Thymus (tissue), 11 donors: ENCODE measurements around the gene CGB7. TPM values are rescaled to one million over a fixed set of nuclear protein-coding genes. Genes with fewer than 3 reads are reported as not detected.
"Not testable (repeated sequence)": the region's sequence is repeated elsewhere in the genome, so short reads cannot be mapped to it uniquely, and the experiment has no call there.

Experiments used
- DNase-seq, 9 donors: peaks; one replicate each; pipeline ENCODE4 v3.0.0-alpha.2; 2013; ENCODE audit warnings: low spot score in 9 of 9, low read depth in 6 of 9, missing footprints in 1 of 9
- H3K27ac ChIP-seq, 2 donors: one replicate each; pipeline ENCODE4 v1.5.1; 2013; ENCODE audit warnings: control low read depth in 1 of 2, low read depth in 1 of 2, low read length in 1 of 2, mild to moderate bottlenecking in 1 of 2, moderate library complexity in 1 of 2
- H3K27me3 ChIP-seq, 2 donors: one replicate each; pipeline ENCODE4 v1.5.1; 2013; ENCODE audit warnings: low read length in 1 of 2; ENCODE audit not compliant: control insufficient read depth in 2 of 2, insufficient read depth in 1 of 2
- H3K36me3 ChIP-seq, 2 donors: one replicate each; pipeline ENCODE4 v1.5.1; 2013; ENCODE audit warnings: low read length in 1 of 2, mild to moderate bottlenecking in 1 of 2, moderate library complexity in 1 of 2; ENCODE audit not compliant: control insufficient read depth in 2 of 2, insufficient read depth in 2 of 2
- H3K4me1 ChIP-seq, 2 donors: one replicate each; pipeline ENCODE4 v1.5.1; 2013; ENCODE audit warnings: low read length in 2 of 2; ENCODE audit not compliant: control insufficient read depth in 2 of 2, insufficient read depth in 2 of 2
- H3K4me3 ChIP-seq, 2 donors: one replicate each; pipeline ENCODE4 v1.5.1; 2013; ENCODE audit warnings: low read length in 2 of 2, control low read depth in 1 of 2, mild to moderate bottlenecking in 1 of 2
- H3K9me3 ChIP-seq, 2 donors: one replicate each; pipeline ENCODE4 v1.5.1; 2013; ENCODE audit warnings: low read length in 1 of 2, mild to moderate bottlenecking in 1 of 2; ENCODE audit not compliant: control insufficient read depth in 2 of 2, insufficient read depth in 1 of 2
- WGBS: extraction: QIAGEN DNeasy Blood & Tissue Kit; methylation state at CpG from one replicate; pipeline ENCODE4 v1.1.7; 2013; 5-methylcytosine and 5-hydroxymethylcytosine counted together
- polyA plus RNA-seq: library from polyadenylated mRNA; stranded (reverse); fragments of 200-250 nt; gene quantifications from one replicate; pipeline ENCODE4 v1.2.3, GENCODE V29; 2013
- total RNA-seq: library from RNA; stranded (reverse); fragments of 120-200 nt; gene quantifications from one replicate; pipeline ENCODE4 v1.2.4, GENCODE V29; 2013
- donor health status: healthy.

CGB7 gene
- total and polyA plus RNA-seq, 2 donors: 0.33 to 6.7 TPM

- not testable (repeated sequence) for H3K4me3 ChIP-seq, H3K4me1 ChIP-seq, DNase-seq, H3K36me3 ChIP-seq, H3K9me3 ChIP-seq, H3K27me3 ChIP-seq, H3K27ac ChIP-seq
- 64% methylated on average over 18 of the region's 18 CpGs for WGBS
Measured at GRCh38 chr19:49036815-49037214, 20.7 kb downstream of the CGB7 start, which contains the start of gene CGB1. TSS of gene CGB1 (minus strand) at chr19:49036895. CDS start at chr19:49036711, 184 bp downstream.

DNA sequence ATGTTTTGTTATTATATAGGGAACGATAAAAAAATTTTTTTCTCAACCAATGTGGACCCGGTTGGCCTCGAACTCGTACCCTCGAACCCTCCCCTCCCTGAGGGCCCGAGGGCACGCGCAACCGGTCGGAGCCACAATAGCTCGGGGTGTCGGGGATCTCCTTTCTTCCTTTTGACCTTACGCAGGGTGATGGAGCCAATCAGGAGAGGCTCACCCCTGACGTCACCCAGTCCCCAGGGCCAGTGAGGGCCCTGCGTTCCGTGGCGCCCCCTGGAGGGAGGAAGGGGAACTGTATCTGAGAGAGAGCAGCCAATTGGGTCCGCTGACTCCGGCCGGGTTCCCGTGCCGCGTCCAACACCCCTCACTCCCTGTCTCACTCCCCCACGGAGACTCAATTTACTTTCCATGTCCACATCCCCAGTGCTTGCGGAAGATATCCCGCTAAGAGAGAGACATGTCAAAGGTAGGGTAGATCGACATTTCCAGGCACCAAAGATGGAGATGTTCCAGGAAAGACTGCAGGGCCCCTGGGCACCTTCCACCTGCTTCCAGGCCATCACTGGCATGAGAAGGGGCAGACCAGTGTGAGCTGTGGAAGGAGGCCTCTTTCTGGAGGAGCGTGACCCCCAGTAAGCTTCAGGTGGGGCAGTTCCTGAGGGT lies 25.8 kb downstream of the CGB7 start, which contains the start of gene CGB2:
Gene CGB2 (plus strand): TSS at position 249 of the 660 bp plus-strand sequence. CDS start 206 bp downstream, at position 455.
- not testable (repeated sequence) for H3K27me3 ChIP-seq, DNase-seq, H3K27ac ChIP-seq, H3K9me3 ChIP-seq, H3K4me1 ChIP-seq, H3K4me3 ChIP-seq, H3K36me3 ChIP-seq
- 39% methylated on average over 28 of the region's 28 CpGs for WGBS

DNA sequence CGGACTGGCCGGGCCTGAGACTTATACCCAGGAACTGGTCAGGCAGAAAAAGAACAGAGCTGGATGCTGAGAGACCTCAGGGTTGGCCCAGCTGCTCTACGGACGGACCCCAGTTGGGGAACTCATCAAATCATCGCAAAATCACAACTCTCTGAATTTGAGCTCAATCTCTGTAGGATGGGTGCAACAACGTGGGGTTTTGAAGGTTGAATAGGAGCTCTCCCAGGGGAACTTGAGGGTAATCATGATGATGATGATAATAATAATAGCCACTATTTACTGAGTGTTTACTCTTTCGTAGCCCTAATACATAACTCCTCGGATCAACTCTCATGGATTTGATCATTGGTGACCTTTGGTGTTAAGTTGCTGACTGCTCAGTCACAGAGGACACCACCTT lies 27.2 kb downstream of the CGB7 start:
- DNase-seq, H3K36me3 ChIP-seq, H3K9me3 ChIP-seq, H3K27me3 ChIP-seq, H3K4me3 ChIP-seq, H3K27ac ChIP-seq, H3K4me1 ChIP-seq: not testable (repeated sequence)
- WGBS: 95% methylated on average over 5 of the region's 8 CpGs

DNA sequence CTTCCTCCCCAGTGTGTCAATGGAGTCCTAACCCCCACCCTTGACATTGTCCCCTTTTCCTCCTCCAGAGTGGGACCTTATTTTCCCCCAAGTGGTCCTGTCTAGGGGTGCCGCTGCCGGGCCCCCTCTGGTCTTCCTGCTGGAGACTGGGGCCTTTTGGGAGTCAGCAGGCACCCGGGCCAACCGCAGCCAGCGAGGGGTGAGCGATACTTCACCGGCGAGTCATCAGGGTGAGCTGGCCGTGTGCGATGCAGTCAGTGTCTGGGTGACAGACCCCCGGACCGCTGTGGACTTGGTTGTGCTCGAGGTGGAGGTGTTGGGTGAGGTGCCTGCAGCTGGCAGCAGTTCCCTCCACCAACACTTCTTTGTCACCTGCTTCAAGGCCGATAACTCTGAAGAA lies 27.8 kb downstream of the CGB7 start:
- DNase-seq, H3K4me1 ChIP-seq, H3K27ac ChIP-seq, H3K9me3 ChIP-seq, H3K27me3 ChIP-seq, H3K4me3 ChIP-seq, H3K36me3 ChIP-seq: not testable (repeated sequence)
- 93% methylated on average over 14 of the region's 14 CpGs for WGBS

GRCh38 chr19:49028686-49029085 lies 28.9 kb downstream of the CGB7 start:
- H3K4me1 ChIP-seq, H3K36me3 ChIP-seq, H3K27me3 ChIP-seq, DNase-seq, H3K27ac ChIP-seq, H3K4me3 ChIP-seq, H3K9me3 ChIP-seq: not testable (repeated sequence)
- WGBS: 89% methylated on average over 9 of the region's 9 CpGs

- not testable (repeated sequence) for H3K4me1 ChIP-seq, H3K4me3 ChIP-seq, H3K9me3 ChIP-seq, H3K36me3 ChIP-seq, DNase-seq, H3K27ac ChIP-seq
- H3K27me3 ChIP-seq: peaks cover 0 to 19% of the 10 kb centered on the region in 2 donors
- WGBS: 91% methylated on average over 23 of the region's 23 CpGs
Measured at GRCh38 chr19:49025599-49025998, 31.9 kb downstream of the CGB7 start.

DNA sequence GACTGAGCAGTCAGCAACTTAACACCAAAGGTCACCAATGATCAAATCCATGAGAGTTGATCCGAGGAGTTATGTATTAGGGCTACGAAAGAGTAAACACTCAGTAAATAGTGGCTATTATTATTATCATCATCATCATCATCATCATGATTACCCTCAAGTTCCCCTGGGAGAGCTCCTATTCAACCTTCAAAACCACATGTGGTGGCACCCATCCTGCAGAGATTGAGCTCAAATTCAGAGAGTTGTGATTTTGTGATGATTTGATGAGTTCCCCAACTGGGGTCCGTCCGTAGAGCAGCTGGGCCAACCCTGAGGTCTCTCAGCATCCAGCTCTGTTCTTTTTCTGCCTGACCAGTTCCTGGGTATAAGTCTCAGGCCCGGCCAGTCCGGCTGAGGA lies 32.5 kb downstream of the CGB7 start:
- not testable (repeated sequence) for H3K4me1 ChIP-seq

DNA sequence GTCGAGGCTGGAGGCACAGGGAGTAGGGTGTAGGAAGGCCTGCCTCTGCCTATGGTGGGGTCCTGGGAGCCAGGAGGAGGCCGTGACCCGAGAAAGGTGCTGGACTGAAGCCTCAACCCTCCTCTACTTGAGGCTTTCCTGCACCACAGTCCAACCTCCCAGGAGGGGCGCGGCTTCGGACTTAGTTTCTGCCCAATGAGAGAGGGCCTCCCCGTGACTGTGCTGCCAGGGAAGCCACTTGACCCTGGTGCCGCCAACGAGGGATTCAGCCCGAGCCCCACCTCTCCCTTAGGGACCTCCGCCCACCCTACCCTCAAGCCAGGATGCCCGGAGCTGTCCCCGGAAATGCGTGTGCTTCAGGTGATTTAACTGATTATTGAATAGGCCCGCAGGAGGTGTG lies 33.3 kb downstream of the CGB7 start, which contains the start of gene CGB3:
Gene CGB3 (minus strand): TSS at position 101 of the 400 bp plus-strand sequence. CDS start 362 bp downstream, outside the sequence.
- not testable (repeated sequence) for H3K9me3 ChIP-seq, H3K4me3 ChIP-seq, H3K4me1 ChIP-seq, H3K27ac ChIP-seq, DNase-seq, H3K36me3 ChIP-seq
- WGBS: 77% methylated on average over 15 of the region's 15 CpGs
- H3K27me3 ChIP-seq: peaks cover 10 to 32% of the 10 kb centered on the region in 2 donors

More for the DNA sequence above, 32.5 kb downstream of the CGB7 start:
- not testable (repeated sequence) for H3K36me3 ChIP-seq, H3K9me3 ChIP-seq, H3K27ac ChIP-seq, H3K4me3 ChIP-seq, DNase-seq
- WGBS: 93% methylated on average over 4 of the region's 6 CpGs
- peaks cover 4 to 24% of the 10 kb centered on the region in 2 donors for H3K27me3 ChIP-seq

DNA sequence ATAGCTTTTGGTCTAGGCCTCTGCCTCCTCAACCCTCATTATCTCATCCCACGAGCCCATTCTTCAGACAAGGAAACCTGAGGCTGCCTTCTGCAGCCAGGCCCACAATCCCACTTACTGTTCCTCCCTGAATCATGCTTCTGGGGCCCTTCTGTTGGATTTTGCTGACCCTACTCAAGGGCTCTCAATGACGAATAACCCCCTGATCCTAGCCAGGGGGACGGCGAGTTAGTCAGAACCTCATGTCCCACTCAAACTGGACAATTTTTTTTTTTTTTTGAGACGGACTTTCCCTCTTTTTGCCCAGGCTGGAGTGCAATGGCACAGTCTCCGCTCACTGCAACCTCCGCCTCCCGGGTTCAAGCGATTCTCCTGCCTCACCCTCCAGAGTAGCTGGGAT lies 35.4 kb downstream of the CGB7 start:
- whole genome bisulfite sequencing: 96% methylated on average over 9 of the region's 9 CpGs
- Histone ChIP-seq H3K27ac (no peak overlapping the region), H3K4me3 (no peak overlapping the region), H3K36me3 (no peaks in the 10 kb centered on the region), H3K27me3 (peaks cover 16 to 53% of the 10 kb centered on the region in 2 donors), H3K4me1 (peaks cover 3 to 14% of the 10 kb centered on the region in 2 donors), H3K9me3 (no peaks in the 10 kb centered on the region)
- no peak for DNase-seq
